Lower leg skin (tissue), 3 donors: Measurements from ENCODE around the gene SERPINB4.

Source experiments
- POLR2A ChIP-seq, 2 donors: fragments of 450-650 bp; IDR thresholded peaks; one replicate each; pipeline ENCODE4 v1.6.1; 2016 to 2017; ENCODE audit warnings: antibody characterized with exemption in 2 of 2, mild to moderate bottlenecking in 1 of 2, moderate library complexity in 1 of 2
- TF ChIP-seq, protein P1 (sequence below), 3 donors: fragments of 450-650 bp; IDR thresholded peaks; one replicate each; pipeline ENCODE4 v1.5.1; 2016; ENCODE audit warnings: antibody characterized with exemption in 3 of 3, mild to moderate bottlenecking in 3 of 3, moderate library complexity in 2 of 3

DNA sequence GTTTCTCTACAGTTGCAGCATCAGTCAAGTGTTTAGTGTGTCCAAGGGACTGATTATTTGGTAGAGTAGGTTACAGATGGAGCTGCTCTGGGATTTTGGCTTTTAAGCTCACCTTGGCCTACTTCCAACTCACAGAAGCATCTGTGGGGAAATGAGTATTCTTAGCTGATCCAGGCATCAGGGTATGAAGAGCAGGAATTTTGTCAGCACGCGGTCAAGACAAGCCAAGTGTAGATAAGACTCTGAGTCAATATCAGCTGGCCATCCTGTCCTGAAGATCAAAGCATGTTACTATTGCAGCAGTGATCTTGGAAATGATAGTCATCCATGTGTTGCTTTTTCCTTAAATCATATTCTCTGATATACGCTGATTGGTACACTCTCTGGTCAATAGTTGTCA lies 24.4 kb downstream of the SERPINB4 start:
- TF ChIP-seq, protein P1, sequence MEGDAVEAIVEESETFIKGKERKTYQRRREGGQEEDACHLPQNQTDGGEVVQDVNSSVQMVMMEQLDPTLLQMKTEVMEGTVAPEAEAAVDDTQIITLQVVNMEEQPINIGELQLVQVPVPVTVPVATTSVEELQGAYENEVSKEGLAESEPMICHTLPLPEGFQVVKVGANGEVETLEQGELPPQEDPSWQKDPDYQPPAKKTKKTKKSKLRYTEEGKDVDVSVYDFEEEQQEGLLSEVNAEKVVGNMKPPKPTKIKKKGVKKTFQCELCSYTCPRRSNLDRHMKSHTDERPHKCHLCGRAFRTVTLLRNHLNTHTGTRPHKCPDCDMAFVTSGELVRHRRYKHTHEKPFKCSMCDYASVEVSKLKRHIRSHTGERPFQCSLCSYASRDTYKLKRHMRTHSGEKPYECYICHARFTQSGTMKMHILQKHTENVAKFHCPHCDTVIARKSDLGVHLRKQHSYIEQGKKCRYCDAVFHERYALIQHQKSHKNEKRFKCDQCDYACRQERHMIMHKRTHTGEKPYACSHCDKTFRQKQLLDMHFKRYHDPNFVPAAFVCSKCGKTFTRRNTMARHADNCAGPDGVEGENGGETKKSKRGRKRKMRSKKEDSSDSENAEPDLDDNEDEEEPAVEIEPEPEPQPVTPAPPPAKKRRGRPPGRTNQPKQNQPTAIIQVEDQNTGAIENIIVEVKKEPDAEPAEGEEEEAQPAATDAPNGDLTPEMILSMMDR (IDR thresholded peaks at IDR 0.05) = no peak
- TF ChIP-seq POLR2A (IDR thresholded peaks at IDR 0.05) = no peak
